ENCODE measurements around the gene TP53BP1. TPM values are rescaled to one million over a fixed set of nuclear protein-coding genes. Genes with fewer than 3 reads are reported as not detected.

Gene TP53BP1
- total RNA-seq, 4 donors from 2014 or later: 46.4 to 98.0 (median 72.7) TPM

DNA sequence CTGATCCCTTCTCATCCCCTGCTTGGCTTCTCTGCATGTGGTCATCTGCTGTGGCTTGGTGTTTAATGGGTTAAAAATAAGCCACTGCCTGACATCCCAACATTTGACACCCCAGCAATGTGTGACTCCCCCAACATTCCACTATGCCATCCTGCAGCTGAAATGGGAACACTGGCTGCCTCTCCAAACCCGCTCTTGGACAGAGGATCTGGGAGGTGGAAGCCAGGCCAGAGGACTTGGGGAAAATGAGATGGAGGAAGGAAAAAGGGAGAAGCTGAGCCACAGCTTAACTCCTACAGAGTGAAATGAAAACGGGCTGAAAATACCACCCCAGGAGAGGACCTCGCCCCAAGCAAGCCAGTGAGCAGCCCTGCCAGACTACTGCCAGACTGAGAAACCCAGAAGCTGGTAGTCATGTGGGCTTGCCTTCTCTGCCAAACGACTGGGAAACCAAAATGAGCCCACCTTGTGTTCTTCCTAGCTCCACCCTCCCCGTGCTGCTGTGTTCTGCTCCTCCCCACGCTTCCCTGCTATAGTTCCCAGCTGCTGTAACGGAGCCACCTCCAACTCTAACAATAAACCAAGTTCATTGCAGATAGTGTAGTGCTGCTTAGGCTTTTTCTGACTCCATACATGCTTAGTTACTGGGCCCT is 38.2 kb upstream of the TP53BP1 start:
- no peak for DNase-seq
- H3K9me3 ChIP-seq: no peaks in the 10 kb centered on the region
- TF ChIP-seq CTCF (IDR thresholded peaks at IDR 0.05): no peak
- no peak for TF ChIP-seq POLR2A (IDR thresholded peaks at IDR 0.05)
- intact Hi-C loops (cut with DNase I): no loop called here
- no peaks in the 10 kb centered on the region for H3K27me3 ChIP-seq
- no peaks in the 10 kb centered on the region for H3K36me3 ChIP-seq
- 41 to 42% methylated on average over 7 of the region's 7 CpGs for WGBS, 2 donors
- no peak overlapping the region for H3K27ac ChIP-seq
- no peak overlapping the region for H3K4me3 ChIP-seq (replicated peaks in 1 of 3)
- peaks cover 0 to 6% of the 10 kb centered on the region in 2 donors for H3K4me1 ChIP-seq

- no peak overlapping the region for H3K4me3 ChIP-seq (replicated peaks in 1 of 3)
- H3K9me3 ChIP-seq: no peaks in the 10 kb centered on the region
- H3K27ac ChIP-seq: no peak overlapping the region
- intact Hi-C loops (cut with DNase I): no loop called here
- no peaks in the 10 kb centered on the region for H3K27me3 ChIP-seq
- H3K4me1 ChIP-seq: peaks cover 0 to under 1% of the 10 kb centered on the region in 2 donors
- no peaks in the 10 kb centered on the region for H3K36me3 ChIP-seq
- TF ChIP-seq CTCF (IDR thresholded peaks at IDR 0.05) (no peak), POLR2A (IDR thresholded peaks at IDR 0.05) (no peak)
- DNase-seq: no peak
- 90 to 93% methylated on average over 12 of the region's 12 CpGs for WGBS, 2 donors
Measured at GRCh38 chr15:43529587-43530345, 36.8 kb upstream of the TP53BP1 start.

- Histone ChIP-seq H3K27me3 (no peaks in the 10 kb centered on the region), H3K4me1 (no peaks in the 10 kb centered on the region), H3K27ac (no peak overlapping the region), H3K36me3 (no peaks in the 10 kb centered on the region), H3K9me3 (no peaks in the 10 kb centered on the region), H3K4me3 (replicated peaks in 1 of 3) (no peak overlapping the region)
- WGBS, 2 donors: 91 to 92% methylated on average over 12 of the region's 15 CpGs
- intact Hi-C loops (cut with DNase I): no loop called here
- no peak for TF ChIP-seq POLR2A (IDR thresholded peaks at IDR 0.05)
- TF ChIP-seq CTCF (IDR thresholded peaks at IDR 0.05): no peak
- no peak for DNase-seq
Measured at GRCh38 chr15:43529141-43529540, 36.2 kb upstream of the TP53BP1 start.

GRCh38 chr15:43528542-43529007 is 35.6 kb upstream of the TP53BP1 start:
- TF ChIP-seq POLR2A (IDR thresholded peaks at IDR 0.05) (no peak), CTCF (IDR thresholded peaks at IDR 0.05) (no peak)
- H3K4me1 ChIP-seq: no peaks in the 10 kb centered on the region
- H3K27ac ChIP-seq: no peak overlapping the region
- no peaks in the 10 kb centered on the region for H3K9me3 ChIP-seq
- 81 to 93% methylated on average over 3 of the region's 11 CpGs for WGBS, 2 donors
- no peak overlapping the region for H3K4me3 ChIP-seq (replicated peaks in 1 of 3)
- DNase-seq: no peak
- no peaks in the 10 kb centered on the region for H3K36me3 ChIP-seq
- intact Hi-C loops (cut with DNase I): no loop called here
- no peaks in the 10 kb centered on the region for H3K27me3 ChIP-seq
